ENCODE results near the gene MRGPRF. TPM values are rescaled to one million over a fixed set of nuclear protein-coding genes. Genes with fewer than 3 reads are reported as not detected.

The MRGPRF gene
- total RNA-seq, 2 donors from 2014 or later = 10.8 to 17.6 TPM

- peak; percentile 76 for DNase-seq (ENCODE audit: low spot score)
- H3K4me1 ChIP-seq = peaks cover 0 to 9% of the 10 kb centered on the region in 2 donors
- peak overlapping the region in 1 of 2 donors; percentile 37 for H3K27ac ChIP-seq
- no peaks in the 10 kb centered on the region for H3K36me3 ChIP-seq
- no peak overlapping the region for H3K4me3 ChIP-seq
- peak; percentile 38 to 70 for TF ChIP-seq CTCF (IDR thresholded peaks at IDR 0.05)
- no peaks in the 10 kb centered on the region for H3K9me3 ChIP-seq
- no peaks in the 10 kb centered on the region for H3K27me3 ChIP-seq
Observed at GRCh38 chr11:69044111-69045013, 31.3 kb upstream of the MRGPRF start.

DNA sequence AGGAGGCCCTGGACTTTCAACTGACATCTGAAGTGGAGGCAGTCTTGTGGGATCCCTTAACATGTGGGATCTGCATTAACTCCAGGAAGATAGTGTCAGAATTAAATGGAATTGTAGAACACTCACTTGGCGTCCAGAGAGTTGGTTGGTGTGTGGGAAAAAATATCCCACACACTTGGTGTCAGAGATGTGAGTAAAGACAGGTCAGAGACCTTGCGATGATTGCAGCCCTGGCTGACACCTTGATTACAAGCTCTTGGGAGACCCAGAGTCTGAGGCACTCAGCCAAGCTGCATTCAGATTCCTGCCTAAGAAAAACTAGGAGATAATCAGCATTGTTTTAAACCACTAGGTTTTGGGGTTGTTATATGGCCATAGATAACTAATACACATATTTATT is 28.5 kb upstream of the MRGPRF start:
- H3K4me1 ChIP-seq = no peaks in the 10 kb centered on the region
- no peak overlapping the region for H3K27ac ChIP-seq
- no peaks in the 10 kb centered on the region for H3K9me3 ChIP-seq
- no peaks in the 10 kb centered on the region for H3K27me3 ChIP-seq
- no peak overlapping the region for H3K4me3 ChIP-seq
- TF ChIP-seq CTCF (IDR thresholded peaks at IDR 0.05) = no peak
- H3K36me3 ChIP-seq = no peaks in the 10 kb centered on the region
- DNase-seq (ENCODE audit: low spot score) = no peak

- no peaks in the 10 kb centered on the region for H3K9me3 ChIP-seq
- TF ChIP-seq CTCF (IDR thresholded peaks at IDR 0.05) = no peak
- H3K4me1 ChIP-seq = peaks cover 0 to 2% of the 10 kb centered on the region in 2 donors
- no peaks in the 10 kb centered on the region for H3K27me3 ChIP-seq
- no peak for DNase-seq (ENCODE audit: low spot score)
- no peak overlapping the region for H3K27ac ChIP-seq
- H3K4me3 ChIP-seq = no peak overlapping the region
- H3K36me3 ChIP-seq = no peaks in the 10 kb centered on the region
Observed at GRCh38 chr11:69040581-69041260, 27.7 kb upstream of the MRGPRF start.

- Histone ChIP-seq H3K4me3 (no peak overlapping the region), H3K4me1 (peaks cover 0 to 6% of the 10 kb centered on the region in 2 donors), H3K36me3 (no peaks in the 10 kb centered on the region), H3K9me3 (no peaks in the 10 kb centered on the region), H3K27ac (no peak overlapping the region), H3K27me3 (no peaks in the 10 kb centered on the region)
- TF ChIP-seq CTCF (IDR thresholded peaks at IDR 0.05) = no peak
- no peak for DNase-seq (ENCODE audit: low spot score)
Observed at GRCh38 chr11:69040051-69040450, 27.0 kb upstream of the MRGPRF start.

DNA sequence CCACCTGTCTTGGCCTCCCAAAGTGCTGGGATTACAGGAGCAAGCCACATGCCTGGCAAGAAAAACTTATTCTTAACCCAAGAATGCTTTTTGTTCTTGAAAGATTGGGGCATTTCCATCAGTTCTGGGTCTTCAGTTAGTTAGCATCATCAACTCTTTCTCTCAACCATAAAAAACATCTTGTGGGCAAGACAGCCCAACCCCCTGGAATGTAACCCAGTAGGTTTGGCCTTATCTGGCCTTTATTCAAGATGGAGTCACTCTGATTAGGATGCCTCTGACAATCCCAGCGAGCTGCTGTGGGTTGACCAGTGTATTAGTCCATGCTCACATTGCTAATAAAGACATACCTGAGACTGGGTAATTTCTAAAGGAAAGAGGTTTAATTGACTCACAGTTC is 26.5 kb upstream of the MRGPRF start:
- no peak for TF ChIP-seq CTCF (IDR thresholded peaks at IDR 0.05)
- H3K27me3 ChIP-seq = no peaks in the 10 kb centered on the region
- no peak overlapping the region for H3K27ac ChIP-seq
- no peak for DNase-seq (ENCODE audit: low spot score)
- H3K4me1 ChIP-seq = peaks cover 0 to 6% of the 10 kb centered on the region in 2 donors
- no peaks in the 10 kb centered on the region for H3K36me3 ChIP-seq
- no peak overlapping the region for H3K4me3 ChIP-seq
- no peaks in the 10 kb centered on the region for H3K9me3 ChIP-seq

Measured in right atrium auricular region (tissue), 2 donors.